GM12878 (cell line): Measurements from ENCODE around the gene CFAP299. TPM values are rescaled to one million over a fixed set of nuclear protein-coding genes. Genes with fewer than 3 reads are reported as not detected.

ENCODE experiments used
- ATAC-seq: fragments of 200-7000 bp; cut with Tn5 transposase; 3 replicates; pipeline ENCODE4 v1.9.1; 2020; ENCODE audit warnings: mild to moderate bottlenecking, moderate library complexity
- BruUV-seq: library from RNA; stranded (reverse); fragments of 400-500 nt; replicated peaks from 2 replicates; lab custom pipeline; 2021; lab: Mats Ljungman, UMichigan
- CTCF ChIA-PET: fragments of 300-600 bp; sonication (Branson Sonifier 250); formaldehyde crosslinking; extraction: SDS; loops from one replicate; lab custom pipeline; 2021; ENCODE audit warnings: inconsistent platforms; lab: Yijun Ruan, JAX
- POLR2A ChIA-PET: fragments of 350-600 bp; formaldehyde crosslinking; extraction: SDS; loops from one replicate; lab custom pipeline; 2021; ENCODE audit warnings: inconsistent platforms; lab: Charles Lee
- RAD21 ChIA-PET: fragments of 300-600 bp; sonication (Branson Sonifier 250); formaldehyde crosslinking; loops from one replicate; lab custom pipeline; 2023; ENCODE audit warnings: antibody characterized with exemption; ENCODE audit not compliant: unreplicated experiment; lab: Charles Lee
- SMC1A ChIA-PET: fragments of 300-600 bp; sonication (Branson Sonifier 250); formaldehyde crosslinking; loops from one replicate; lab custom pipeline; 2023; ENCODE audit not compliant: unreplicated experiment, uncharacterized antibody; lab: Charles Lee
- DNase-seq: peaks from one replicate; pipeline ENCODE4 v3.0.0-alpha.2; 2011; ENCODE audit warnings: low read depth, low spot score
- FAIRE-seq: peaks from 3 replicates; lab custom pipeline; 2011; peaks lifted over from hg19 to GRCh38; lab: Jason Lieb, UNC
- H2AFZ ChIP-seq: 2 replicates; pipeline ENCODE4 v1.6.0; 2011; ENCODE audit warnings: low read depth, low read length, control low read depth; ENCODE audit not compliant: control insufficient read depth
- H3K27ac ChIP-seq: 2 replicates; pipeline ENCODE4 v1.5.1; 2011; ENCODE audit warnings: control low read depth; ENCODE audit not compliant: control insufficient read depth, insufficient read depth
- H3K27me3 ChIP-seq, 2 experiments: replicated peaks in 1 of 2; 2 replicates each; pipeline versions ENCODE4 v1.6.0 to v1.6.1; 2011; ENCODE audit warnings: low read length in 1 of 2; ENCODE audit not compliant: control insufficient read depth in 2 of 2, insufficient read depth in 2 of 2
- H3K36me3 ChIP-seq, 2 experiments: 2 replicates each; pipeline ENCODE4 v1.5.1; 2011; ENCODE audit warnings: low read length in 1 of 2; ENCODE audit not compliant: control insufficient read depth in 2 of 2, insufficient read depth in 2 of 2
- H3K4me1 ChIP-seq: 2 replicates; pipeline ENCODE4 v1.6.1; 2011; ENCODE audit warnings: mild to moderate bottlenecking, low read length, moderate library complexity, mixed read lengths; ENCODE audit not compliant: control insufficient read depth, insufficient read depth
- H3K4me2 ChIP-seq: 2 replicates; pipeline ENCODE4 v1.6.0; 2011; ENCODE audit warnings: control low read depth; ENCODE audit not compliant: control insufficient read depth, insufficient read depth
- H3K4me3 ChIP-seq: fragments of 200-600 bp; sonication (generic); 2 replicates; pipeline ENCODE4 v1.5.1; 2016
- H3K79me2 ChIP-seq: 2 replicates; pipeline ENCODE4 v1.6.0; 2011; ENCODE audit warnings: low read length; ENCODE audit not compliant: control insufficient read depth, insufficient read depth
- H3K9ac ChIP-seq: 2 replicates; pipeline ENCODE4 v1.8.0; 2011; ENCODE audit warnings: low read length, control low read depth, mixed read lengths; ENCODE audit not compliant: control insufficient read depth, insufficient read depth
- H3K9me3 ChIP-seq: replicated peaks from 3 replicates; pipeline ENCODE4 v1.5.1; 2011; ENCODE audit warnings: mild to moderate bottlenecking, low read length; ENCODE audit not compliant: control insufficient read depth, insufficient read depth
- H4K20me1 ChIP-seq: 2 replicates; pipeline ENCODE4 v1.6.0; 2011; ENCODE audit not compliant: control insufficient read depth, insufficient read depth
- ASH2L ChIP-seq: fragments of 300-600, 200-600 bp; sonication (generic); IDR thresholded peaks from 2 replicates; pipeline ENCODE4 v1.6.1; 2017; ENCODE audit warnings: low read depth, mild to moderate bottlenecking, borderline replicate concordance
- CBX3 ChIP-seq: fragments of 200-600 bp; sonication (generic); IDR thresholded peaks from 2 replicates; pipeline ENCODE4 v1.6.1; 2016; ENCODE audit warnings: low read depth, borderline replicate concordance
- FOXK2 ChIP-seq: fragments of 450-650 bp; IDR thresholded peaks from 2 replicates; pipeline ENCODE4 v1.6.1; 2017; ENCODE audit warnings: mild to moderate bottlenecking, moderate library complexity
- FOXM1 ChIP-seq: IDR thresholded peaks from 2 replicates; pipeline ENCODE4 v1.6.1; 2012; ENCODE audit warnings: low read depth, mild to moderate bottlenecking, inconsistent platforms, low read length, moderate library complexity
- HCFC1 ChIP-seq: fragments of 150-350 bp; IDR thresholded peaks from 2 replicates; pipeline ENCODE4 v1.6.1; 2014; ENCODE audit warnings: low read length
- IRF3 ChIP-seq: fragments of 450-650 bp; IDR thresholded peaks from 2 replicates; pipeline ENCODE4 v1.6.1; 2014; ENCODE audit warnings: mild to moderate bottlenecking
- IRF4 ChIP-seq: IDR thresholded peaks from 2 replicates; pipeline ENCODE4 v1.6.1; 2011; ENCODE audit warnings: low read depth, low read length
- JUND ChIP-seq: IDR thresholded peaks from 2 replicates; pipeline ENCODE4 v1.6.1; 2012; ENCODE audit warnings: low read depth, mild to moderate bottlenecking, low read length, improper control_type of control experiment, moderate library complexity
- KAT2A ChIP-seq: conservative IDR thresholded peaks from 2 replicates; pipeline ENCODE4 v1.6.1; 2011; ENCODE audit warnings: low read depth, low read length; ENCODE audit not compliant: control insufficient read depth
- KDM1A ChIP-seq: fragments of 200-600 bp; sonication (generic); IDR thresholded peaks from 2 replicates; pipeline ENCODE4 v1.6.1; 2016; ENCODE audit warnings: borderline replicate concordance
- MXI1 ChIP-seq: fragments of 150-350 bp; IDR thresholded peaks from 2 replicates; pipeline ENCODE4 v1.6.1; 2011; ENCODE audit warnings: low read depth, mild to moderate bottlenecking, inconsistent platforms, low read length, improper control_type of control experiment
- NR2C2 ChIP-seq: IDR thresholded peaks from 2 replicates; pipeline ENCODE4 v1.6.1; 2011; ENCODE audit warnings: borderline replicate concordance, low read depth; ENCODE audit not compliant: control insufficient read depth, insufficient read length
- POLR2AphosphoS5 ChIP-seq: IDR thresholded peaks from 2 replicates; pipeline ENCODE4 v1.6.1; 2011; ENCODE audit warnings: mild to moderate bottlenecking, low read length, inconsistent platforms
- RCOR1 ChIP-seq: conservative IDR thresholded peaks from 2 replicates; pipeline ENCODE4 v1.6.1; 2012; ENCODE audit warnings: low read depth, low read length, improper control_type of control experiment
- SIX5 ChIP-seq: IDR thresholded peaks from 2 replicates; pipeline ENCODE4 v1.6.1; 2011; ENCODE audit warnings: mild to moderate bottlenecking, low read depth, low read length, moderate library complexity; ENCODE audit not compliant: severe bottlenecking
- SP1 ChIP-seq: IDR thresholded peaks from one replicate; pipeline ENCODE4 v1.6.1; 2011; ENCODE audit warnings: low read depth, low read length
- TARDBP ChIP-seq: IDR thresholded peaks from 2 replicates; pipeline ENCODE4 v1.6.1; 2016; ENCODE audit warnings: borderline replicate concordance
- ZNF24 ChIP-seq: fragments of 450-650 bp; IDR thresholded peaks from 2 replicates; pipeline ENCODE4 v1.6.1; 2017; ENCODE audit warnings: antibody characterized with exemption, mild to moderate bottlenecking
- ZNF592 ChIP-seq: fragments of 450-650 bp; IDR thresholded peaks from 2 replicates; pipeline ENCODE4 v1.6.1; 2017; ENCODE audit warnings: mild to moderate bottlenecking, moderate library complexity
- WGBS: methylation state at CpG from one replicate; pipeline ENCODE4 v1.1.6; 2016; ENCODE audit warnings: low lambda C conversion rate; ENCODE audit not compliant: insufficient replicate concordance, insufficient coverage; ENCODE audit errors: missing lambda C conversion rate; 5-methylcytosine and 5-hydroxymethylcytosine counted together
- in situ Hi-C: fragments of 300-500 bp; cut with MboI; formaldehyde crosslinking; loops from 9 replicates; pipeline ENCODE4 v1.14.3; 2018; ENCODE audit warnings: mixed read lengths
- intact Hi-C: fragments of 100-400 bp; cut with micrococcal nuclease; formaldehyde crosslinking; loops from one replicate; pipeline ENCODE4 v1.14.2; 2022; ENCODE audit not compliant: unreplicated experiment
- polyA plus RNA-seq, 11 experiments: library from polyadenylated mRNA; depleted of rRNA in 4 of 11; unstranded in 6 of 11; stranded (reverse) in 5 of 11; fragments of >200 nt; fragmentation: Nextera tagmentation in 4 of 11; fragmentation: Illumina TruSeq in 1 of 11; extraction: Ambion mirVana in 4 of 11; extraction: Trizol in 1 of 11; gene quantifications; 1 replicate in 1 of 11; 2 replicates in 10 of 11; pipeline versions ENCODE4 v1.2.1 to v1.2.3, GENCODE V29; 2011 to 2016; ENCODE audit warnings: inconsistent platforms in 2 of 11, missing spikeins in 2 of 11, low read depth in 1 of 11
- total RNA-seq, 4 experiments: library from RNA; depleted of rRNA in 3 of 4; stranded (reverse); fragments of >200 nt in 3 of 4; fragmentation: Illumina TruSeq in 1 of 4; extraction: Trizol in 1 of 4; gene quantifications; 2 replicates each; pipeline versions ENCODE4 v1.2.1 to v1.2.3, GENCODE V29; 2013 to 2021

The CFAP299 gene
- total and polyA plus RNA-seq, 10 of the 15 experiments (the other 5 are each of a cell fraction or from before 2014, with no cell fraction given) = 0.06 to 0.34 TPM; not detected in 8

- H3K4me3 ChIP-seq = no peak overlapping the region
- SMC1A ChIA-PET = interaction anchor here (0.7 to 1.1 kb wide), 3 partner anchors 8 to 252 kb away, joined by 3 read pairs; no protein-coding TSS in a partner anchor
- H3K4me1 ChIP-seq = no peaks in the 10 kb centered on the region
- no peaks in the 10 kb centered on the region for H3K36me3 ChIP-seq
- no TSS peak for BruUV-seq
- no peak for DNase-seq
- intact Hi-C loops = no loop called here
- 0% methylated on average over 1 of the region's 1 CpG for WGBS
- no peak for ATAC-seq
- no peaks in the 10 kb centered on the region for H3K79me2 ChIP-seq
- no peaks in the 10 kb centered on the region; the same call in 2 of the 3 replicates for H3K9me3 ChIP-seq
- in situ Hi-C loops = no loop called here
- H3K4me2 ChIP-seq = no peak overlapping the region
- H3K27ac ChIP-seq = no peak overlapping the region
- FAIRE-seq = no peak
- CTCF ChIA-PET = interaction anchor here (0.5 to 1.3 kb wide), 3 partner anchors 16 to 190 kb away, joined by 3 to 4 read pairs (median 3); no protein-coding TSS in a partner anchor
- RAD21 ChIA-PET = interaction anchor here (1.0 kb wide), 1 partner anchor 248 kb away, joined by 4 read pairs; no protein-coding TSS in a partner anchor
- H4K20me1 ChIP-seq = no peaks in the 10 kb centered on the region
- H3K27me3 ChIP-seq = no peaks in the 10 kb centered on the region
- POLR2A ChIA-PET = no interaction called here
- H2AFZ ChIP-seq = no peak overlapping the region
- no peak overlapping the region for H3K9ac ChIP-seq
- TF ChIP-seq KAT2A (no peak), IRF4 (no peak), SIX5 (no peak), POLR2AphosphoS5 (no peak), ASH2L (no peak), CBX3 (no peak), FOXM1 (no peak), HCFC1 (no peak), SP1 (no peak), JUND (no peak), FOXK2 (no peak), KDM1A (no peak), ZNF24 (no peak), ZNF592 (no peak), MXI1 (no peak), IRF3 (no peak), TARDBP (no peak), RCOR1 (no peak), NR2C2 (no peak)
These were observed 451.8 kb downstream of the CFAP299 start for GRCh38 chr4:80787306-80787705.
